Naive thymus-derived CD4-positive, alpha-beta T cell (primary cell): ENCODE data around the gene PLOD2. TPM values are rescaled to one million over a fixed set of nuclear protein-coding genes. Genes with fewer than 3 reads are reported as not detected.
"Not testable (repeated sequence)": the region's sequence is repeated elsewhere in the genome, so short reads cannot be mapped to it uniquely, and the experiment has no call there.

Experiments
- ATAC-seq: fragments of 150-1000 bp; cut with Tn5 transposase; 2 replicates; pipeline ENCODE4 v1.10.0; 2021; ENCODE audit warnings: mild to moderate bottlenecking, moderate library complexity
- CTCF ChIA-PET: fragments of 350-600 bp; sonication (Branson Sonifier 250); formaldehyde crosslinking; loops from one replicate; lab custom pipeline; 2021; ENCODE audit warnings: antibody characterized with exemption; lab: Charles Lee
- POLR2A ChIA-PET: fragments of 350-600 bp; sonication (Branson Sonifier 250); formaldehyde crosslinking; loops from one replicate; lab custom pipeline; 2021; ENCODE audit warnings: antibody characterized with exemption, inconsistent platforms; lab: Charles Lee
- DNase-seq, 9 donors: peaks; one replicate each; pipeline versions ENCODE4 v3.0.0 to v3.0.0-alpha.2; 2020 to 2022; ENCODE audit warnings: mixed read lengths in 1 of 9
- H3K27ac ChIP-seq: one replicate; pipeline ENCODE4 v1.7.0; 2013; ENCODE audit warnings: mild to moderate bottlenecking, low read depth, low read length, moderate library complexity
- H3K27me3 ChIP-seq, 2 donors: one replicate each; pipeline ENCODE4 v1.7.0; 2013; ENCODE audit warnings: low read length in 2 of 2, mild to moderate bottlenecking in 2 of 2, moderate library complexity in 2 of 2; ENCODE audit not compliant: control insufficient read depth in 2 of 2, insufficient read depth in 2 of 2
- H3K36me3 ChIP-seq, 3 experiments: 1 replicate in 2 of 3; 2 replicates in 1 of 3; pipeline ENCODE4 v1.7.0; 2013; ENCODE audit warnings: low read length in 3 of 3, mild to moderate bottlenecking in 3 of 3, moderate library complexity in 1 of 3; ENCODE audit not compliant: insufficient read depth in 3 of 3, control insufficient read depth in 2 of 3
- H3K4me1 ChIP-seq, 2 donors: one replicate each; pipeline ENCODE4 v1.7.0; 2013; ENCODE audit warnings: low read length in 2 of 2, mild to moderate bottlenecking in 2 of 2, moderate library complexity in 1 of 2; ENCODE audit not compliant: control insufficient read depth in 2 of 2, insufficient read depth in 2 of 2
- H3K4me3 ChIP-seq: 2 replicates; pipeline ENCODE4 v1.7.0; 2013; ENCODE audit warnings: mild to moderate bottlenecking, low read length
- H3K9me3 ChIP-seq, 3 experiments: 1 replicate in 2 of 3; 2 replicates in 1 of 3; pipeline ENCODE4 v1.7.0; 2013; ENCODE audit warnings: low read length in 3 of 3; ENCODE audit not compliant: control insufficient read depth in 2 of 3
- H3K27ac Mint-ChIP-seq, 9 donors: one replicate each; pipeline ENCODE4 v1.8.0; 2020 to 2022; ENCODE audit warnings: mixed read lengths in 9 of 9, mild to moderate bottlenecking in 8 of 9, moderate library complexity in 5 of 9, inconsistent platforms in 2 of 9
- H3K27me3 Mint-ChIP-seq, 5 donors: one replicate each; pipeline ENCODE4 v1.8.0; 2021 to 2022; ENCODE audit warnings: mixed read lengths in 5 of 5, mild to moderate bottlenecking in 1 of 5
- H3K36me3 Mint-ChIP-seq, 5 donors: one replicate each; pipeline ENCODE4 v1.8.0; 2020 to 2022; ENCODE audit warnings: mixed read lengths in 5 of 5, mild to moderate bottlenecking in 3 of 5, inconsistent platforms in 1 of 5
- H3K4me1 Mint-ChIP-seq, 7 donors: one replicate each; pipeline ENCODE4 v1.8.0; 2020 to 2022; ENCODE audit warnings: mixed read lengths in 7 of 7, mild to moderate bottlenecking in 3 of 7, inconsistent platforms in 1 of 7
- H3K4me3 Mint-ChIP-seq, 10 donors: one replicate each; pipeline ENCODE4 v1.8.0; 2020 to 2022; ENCODE audit warnings: mild to moderate bottlenecking in 10 of 10, mixed read lengths in 10 of 10, moderate library complexity in 6 of 10, inconsistent platforms in 2 of 10
- H3K9me3 Mint-ChIP-seq, 11 donors: one replicate each; pipeline ENCODE4 v1.8.0; 2020 to 2022; ENCODE audit warnings: mixed read lengths in 11 of 11, mild to moderate bottlenecking in 4 of 11, inconsistent platforms in 1 of 11, moderate library complexity in 1 of 11
- intact Hi-C, 2 donors: fragments of 100-400 bp; cut with micrococcal nuclease; formaldehyde crosslinking; loops; one replicate each; pipeline ENCODE4 v1.15.1; 2023
- polyA plus RNA-seq, 2 donors: library from polyadenylated mRNA; unstranded; fragments of 300-500 nt; fragmentation: Illumina TruSeq; gene quantifications; one replicate each; pipeline ENCODE4 v1.2.3, GENCODE V29; 2021
- total RNA-seq, 6 experiments: library from RNA in 5 of 6; stranded (reverse) in 5 of 6; gene quantifications; 1 replicate in 5 of 6; 2 replicates in 1 of 6; pipeline ENCODE4 v1.2.3 and lab custom pipeline; 2021 to 2026

The PLOD2 gene
- total and polyA plus RNA-seq, 7 experiments from 2014 or later, result 0.34 to 1.4 TPM; not detected in 5

- H3K36me3 Mint-ChIP-seq, CTCF ChIA-PET, H3K27ac ChIP-seq, H3K4me3 ChIP-seq, DNase-seq, H3K36me3 ChIP-seq, H3K27me3 Mint-ChIP-seq, H3K4me1 ChIP-seq, H3K4me1 Mint-ChIP-seq, H3K27ac Mint-ChIP-seq, POLR2A ChIA-PET, intact Hi-C loops, H3K9me3 ChIP-seq, ATAC-seq, H3K27me3 ChIP-seq, H3K4me3 Mint-ChIP-seq: not testable (repeated sequence)
- H3K9me3 Mint-ChIP-seq, result peaks cover 10 to 46% (median 21%) of the 10 kb centered on the region in 11 donors
Observed at GRCh38 chr3:146113804-146114203, 47.2 kb downstream of the PLOD2 start.

GRCh38 chr3:146111337-146111736, 49.6 kb downstream of the PLOD2 start:
- ATAC-seq, result no peak
- Mint-ChIP-seq H3K27ac (no peak overlapping the region), H3K4me3 (no peak overlapping the region), H3K27me3 (no peaks in the 10 kb centered on the region), H3K36me3 (peaks cover 0 to 8% (median 0%) of the 10 kb centered on the region in 5 donors), H3K4me1 (no peaks in the 10 kb centered on the region), H3K9me3 (peaks cover 10 to 38% (median 14%) of the 10 kb centered on the region in 11 donors)
- Histone ChIP-seq H3K27me3 (no peaks in the 10 kb centered on the region), H3K36me3 (no peaks in the 10 kb centered on the region), H3K27ac (no peak overlapping the region), H3K9me3 (peaks cover 0 to 5% (median 0%) of the 10 kb centered on the region in 3 experiments), H3K4me1 (no peaks in the 10 kb centered on the region), H3K4me3 (no peak overlapping the region)
- POLR2A ChIA-PET, result no interaction called here
- DNase-seq, result no peak
- intact Hi-C loops, result no loop called here
- CTCF ChIA-PET, result no interaction called here

- Mint-ChIP-seq H3K36me3 (peaks cover 0 to 8% (median 0%) of the 10 kb centered on the region in 5 donors), H3K9me3 (peaks cover under 1 to 26% (median 11%) of the 10 kb centered on the region in 11 donors), H3K27ac (no peak overlapping the region), H3K4me1 (no peaks in the 10 kb centered on the region), H3K4me3 (no peak overlapping the region), H3K27me3 (no peaks in the 10 kb centered on the region)
- no peaks in the 10 kb centered on the region for H3K4me1 ChIP-seq
- H3K36me3 ChIP-seq, result no peaks in the 10 kb centered on the region
- no peak overlapping the region for H3K27ac ChIP-seq
- peaks cover 0 to 5% (median 0%) of the 10 kb centered on the region in 3 experiments for H3K9me3 ChIP-seq
- H3K27me3 ChIP-seq, result no peaks in the 10 kb centered on the region
- ChIA-PET CTCF (no interaction called here), POLR2A (no interaction called here)
- no peak overlapping the region for H3K4me3 ChIP-seq
- ATAC-seq (no peak), DNase-seq (no peak)
- intact Hi-C loops, result no loop called here
Observed at GRCh38 chr3:146110161-146110560, 50.8 kb downstream of the PLOD2 start.

- Mint-ChIP-seq H3K27ac (no peak overlapping the region), H3K36me3 (no peaks in the 10 kb centered on the region), H3K4me3 (no peak overlapping the region), H3K4me1 (no peaks in the 10 kb centered on the region), H3K27me3 (no peaks in the 10 kb centered on the region), H3K9me3 (peaks cover 0 to 5% (median under 1%) of the 10 kb centered on the region in 11 donors)
- Histone ChIP-seq H3K4me3 (no peak overlapping the region), H3K4me1 (no peaks in the 10 kb centered on the region), H3K9me3 (no peaks in the 10 kb centered on the region), H3K36me3 (no peaks in the 10 kb centered on the region), H3K27ac (no peak overlapping the region), H3K27me3 (no peaks in the 10 kb centered on the region)
- ChIA-PET POLR2A (no interaction called here), CTCF (no interaction called here)
- intact Hi-C loops, result no loop called here
- no peak for ATAC-seq
- no peak for DNase-seq
Observed at GRCh38 chr3:146106986-146107385, 54.0 kb downstream of the PLOD2 start.

DNA sequence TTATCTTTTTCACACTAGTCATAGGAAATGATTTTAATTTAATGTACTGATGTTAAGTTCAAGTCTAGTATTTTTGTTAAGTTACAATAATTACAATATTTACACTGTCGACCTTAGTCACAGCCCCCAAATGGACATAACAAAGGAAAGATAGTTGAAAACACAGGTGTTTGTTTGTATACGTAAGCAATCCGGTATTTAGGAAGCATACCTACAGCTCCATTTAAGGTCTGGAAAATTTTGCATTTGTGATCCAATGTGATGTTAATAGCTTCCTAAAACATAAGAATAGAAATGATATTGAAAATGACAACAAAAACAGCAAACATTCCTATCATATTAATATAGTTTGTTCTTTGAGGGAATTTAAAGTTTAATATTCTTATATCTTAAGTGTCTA, 56.9 kb downstream of the PLOD2 start:
- Histone ChIP-seq H3K9me3 (no peaks in the 10 kb centered on the region), H3K27me3 (no peaks in the 10 kb centered on the region), H3K36me3 (no peaks in the 10 kb centered on the region), H3K4me3 (no peak overlapping the region), H3K27ac (no peak overlapping the region), H3K4me1 (no peaks in the 10 kb centered on the region)
- H3K27ac Mint-ChIP-seq, result no peak overlapping the region
- DNase-seq (no peak), ATAC-seq (no peak)
- no peak overlapping the region for H3K4me3 Mint-ChIP-seq
- H3K36me3 Mint-ChIP-seq, result no peaks in the 10 kb centered on the region
- intact Hi-C loops, result no loop called here
- no peaks in the 10 kb centered on the region for H3K4me1 Mint-ChIP-seq
- H3K27me3 Mint-ChIP-seq, result no peaks in the 10 kb centered on the region
- ChIA-PET CTCF (no interaction called here), POLR2A (no interaction called here)
- H3K9me3 Mint-ChIP-seq, result peaks cover 0 to 1% (median 0%) of the 10 kb centered on the region in 11 donors

GRCh38 chr3:146102885-146103284, 58.1 kb downstream of the PLOD2 start:
- no peaks in the 10 kb centered on the region for H3K36me3 Mint-ChIP-seq
- no peak for ATAC-seq
- H3K27me3 Mint-ChIP-seq, result no peaks in the 10 kb centered on the region
- H3K4me3 Mint-ChIP-seq, result no peak overlapping the region
- no peak overlapping the region for H3K4me3 ChIP-seq
- H3K27me3 ChIP-seq, result no peaks in the 10 kb centered on the region
- H3K27ac ChIP-seq, result no peak overlapping the region
- intact Hi-C loops, result no loop called here
- no peak overlapping the region for H3K27ac Mint-ChIP-seq
- H3K4me1 Mint-ChIP-seq, result no peaks in the 10 kb centered on the region
- H3K9me3 Mint-ChIP-seq, result peaks cover 0 to 1% (median 0%) of the 10 kb centered on the region in 11 donors
- ChIA-PET CTCF (no interaction called here), POLR2A (no interaction called here)
- no peaks in the 10 kb centered on the region for H3K9me3 ChIP-seq
- DNase-seq, result no peak
- H3K36me3 ChIP-seq, result no peaks in the 10 kb centered on the region
- no peaks in the 10 kb centered on the region for H3K4me1 ChIP-seq

DNA sequence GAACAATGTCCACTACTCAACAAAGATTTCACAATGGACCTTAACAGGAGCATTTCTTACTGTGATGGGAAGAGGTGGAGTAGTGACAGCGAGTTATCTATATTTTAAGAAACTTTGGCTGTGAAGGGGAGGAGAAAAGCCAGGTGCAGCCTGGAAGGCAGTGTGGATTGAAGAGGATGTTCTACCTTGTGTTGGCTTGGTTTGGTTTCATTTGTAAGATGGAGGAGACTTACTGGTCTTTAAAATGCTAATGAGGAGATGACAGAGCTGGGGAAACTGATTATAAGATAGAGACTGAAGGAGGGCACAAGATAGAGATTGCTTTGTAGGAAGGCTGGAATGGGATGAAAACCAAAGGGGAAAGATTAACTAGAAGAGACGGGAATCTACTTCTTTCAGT, 59.4 kb downstream of the PLOD2 start:
- no peak for ATAC-seq
- no peaks in the 10 kb centered on the region for H3K36me3 Mint-ChIP-seq
- no peak overlapping the region for H3K27ac Mint-ChIP-seq
- H3K36me3 ChIP-seq, result no peaks in the 10 kb centered on the region
- ChIA-PET CTCF (no interaction called here), POLR2A (no interaction called here)
- H3K4me1 Mint-ChIP-seq, result no peaks in the 10 kb centered on the region
- H3K9me3 ChIP-seq, result no peaks in the 10 kb centered on the region
- H3K27ac ChIP-seq, result no peak overlapping the region
- H3K4me3 Mint-ChIP-seq, result no peak overlapping the region
- no peaks in the 10 kb centered on the region for H3K27me3 ChIP-seq
- H3K4me3 ChIP-seq, result no peak overlapping the region
- H3K27me3 Mint-ChIP-seq, result no peaks in the 10 kb centered on the region
- DNase-seq, result no peak
- H3K9me3 Mint-ChIP-seq, result no peaks in the 10 kb centered on the region
- no peaks in the 10 kb centered on the region for H3K4me1 ChIP-seq
- intact Hi-C loops, result no loop called here
